Measurements from ENCODE around the gene CFAP410.

DNA sequence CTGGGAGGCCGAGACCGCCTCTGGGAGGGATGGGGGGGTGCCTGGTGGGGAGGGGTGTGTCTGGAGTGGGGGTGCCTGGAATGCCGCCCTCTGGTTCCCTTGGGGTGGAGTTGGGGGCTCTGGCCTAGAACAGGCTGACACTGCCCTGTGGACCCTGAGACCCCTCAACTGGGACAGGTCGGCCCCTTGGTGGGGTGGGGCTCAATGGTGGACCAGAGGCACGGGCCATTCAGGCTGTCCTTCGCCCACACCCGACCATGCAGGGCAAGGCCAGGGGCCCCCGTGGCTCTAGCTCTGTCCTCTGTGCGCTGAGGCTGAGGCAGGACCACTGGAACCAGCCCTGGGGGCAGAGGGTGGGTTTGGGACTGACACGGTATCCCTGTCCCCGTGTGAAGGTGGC lies 24.6 kb downstream of the CFAP410 start:
- TF ChIP-seq, protein P1, sequence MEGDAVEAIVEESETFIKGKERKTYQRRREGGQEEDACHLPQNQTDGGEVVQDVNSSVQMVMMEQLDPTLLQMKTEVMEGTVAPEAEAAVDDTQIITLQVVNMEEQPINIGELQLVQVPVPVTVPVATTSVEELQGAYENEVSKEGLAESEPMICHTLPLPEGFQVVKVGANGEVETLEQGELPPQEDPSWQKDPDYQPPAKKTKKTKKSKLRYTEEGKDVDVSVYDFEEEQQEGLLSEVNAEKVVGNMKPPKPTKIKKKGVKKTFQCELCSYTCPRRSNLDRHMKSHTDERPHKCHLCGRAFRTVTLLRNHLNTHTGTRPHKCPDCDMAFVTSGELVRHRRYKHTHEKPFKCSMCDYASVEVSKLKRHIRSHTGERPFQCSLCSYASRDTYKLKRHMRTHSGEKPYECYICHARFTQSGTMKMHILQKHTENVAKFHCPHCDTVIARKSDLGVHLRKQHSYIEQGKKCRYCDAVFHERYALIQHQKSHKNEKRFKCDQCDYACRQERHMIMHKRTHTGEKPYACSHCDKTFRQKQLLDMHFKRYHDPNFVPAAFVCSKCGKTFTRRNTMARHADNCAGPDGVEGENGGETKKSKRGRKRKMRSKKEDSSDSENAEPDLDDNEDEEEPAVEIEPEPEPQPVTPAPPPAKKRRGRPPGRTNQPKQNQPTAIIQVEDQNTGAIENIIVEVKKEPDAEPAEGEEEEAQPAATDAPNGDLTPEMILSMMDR (IDR thresholded peaks at IDR 0.05), result no peak
- TF ChIP-seq POLR2A (IDR thresholded peaks at IDR 0.05), result no peak

Measured in uterus (tissue), 2 donors.